A549 (cell line): Measurements from ENCODE around the gene LIN7B. TPM values are rescaled to one million over a fixed set of nuclear protein-coding genes. Genes with fewer than 3 reads are reported as not detected.

Experiments used
- ATAC-seq, 2 experiments: fragments of 200-7000 bp in 1 of 2; fragments of >200 bp in 1 of 2; cut with Nextera tagmentation in 1 of 2; cut with Tn5 transposase in 1 of 2; 3 replicates each; pipeline versions ENCODE4 v1.8.0 to v1.9.1; 2018 to 2020; ENCODE audit warnings: mild to moderate bottlenecking in 1 of 2, moderate library complexity in 1 of 2
- CTCF ChIA-PET: fragments of 300-600 bp; sonication (Branson Sonifier 250); formaldehyde crosslinking; extraction: SDS; loops from one replicate; lab custom pipeline; 2021; ENCODE audit warnings: antibody characterized with exemption, inconsistent platforms; lab: Yijun Ruan, JAX
- POLR2A ChIA-PET: fragments of 350-600 bp; formaldehyde crosslinking; extraction: SDS; loops from one replicate; lab custom pipeline; 2021; ENCODE audit warnings: antibody characterized with exemption, inconsistent platforms; lab: Yijun Ruan, JAX
- DNase-seq, 2 experiments: peaks; one replicate each; pipeline versions ENCODE4 v3.0.0 to v3.0.0-alpha.2; 2011 to 2016; ENCODE audit warnings: low read depth in 1 of 2, low spot score in 1 of 2
- FAIRE-seq: peaks from 2 replicates; lab custom pipeline; 2011; peaks lifted over from hg19 to GRCh38; lab: Jason Lieb, UNC
- H3K27ac ChIP-seq, 2 experiments: fragments of >200 bp; sonication (Bioruptor Twin); formaldehyde crosslinking; 3 replicates each; pipeline ENCODE4 v1.5.1; 2016 to 2017
- H3K4me1 ChIP-seq: fragments of >200 bp; sonication (Bioruptor Twin); formaldehyde crosslinking; 3 replicates; pipeline ENCODE4 v1.6.1; 2016
- H3K4me2 ChIP-seq: fragments of >200 bp; sonication (Bioruptor Twin); formaldehyde crosslinking; 3 replicates; pipeline ENCODE4 v1.6.1; 2016
- H3K4me3 ChIP-seq: fragments of >200 bp; sonication (Bioruptor Twin); formaldehyde crosslinking; 3 replicates; pipeline ENCODE4 v1.5.1; 2016
- H3K9me3 ChIP-seq: fragments of >200 bp; sonication (Bioruptor Twin); formaldehyde crosslinking; 3 replicates; pipeline ENCODE4 v1.6.1; 2016
- BHLHE40 ChIP-seq: IDR thresholded peaks from 2 replicates; pipeline ENCODE4 v1.6.1; 2012; ENCODE audit warnings: low read depth, low read length, inconsistent platforms
- CBX2 ChIP-seq: fragments of 200-600 bp; sonication (generic); IDR thresholded peaks from 2 replicates; pipeline ENCODE4 v1.6.1; 2016; ENCODE audit warnings: low read depth, mild to moderate bottlenecking, borderline replicate concordance
- CBX8 ChIP-seq: fragments of 200-600 bp; sonication (generic); IDR thresholded peaks from 2 replicates; pipeline ENCODE4 v1.6.1; 2016
- CEBPB ChIP-seq, 2 experiments: fragments of >200 bp in 1 of 2; sonication (Bioruptor Twin) in 1 of 2; formaldehyde crosslinking in 1 of 2; IDR thresholded peaks; 2 replicates each; pipeline ENCODE4 v1.6.1; 2012 to 2016
- CHD2 ChIP-seq: fragments of 150-350 bp; IDR thresholded peaks from 2 replicates; pipeline ENCODE4 v1.6.1; 2014; ENCODE audit warnings: low read length; ENCODE audit not compliant: partially characterized antibody
- CHD4 ChIP-seq: fragments of 200-600 bp; sonication (generic); IDR thresholded peaks from 2 replicates; pipeline ENCODE4 v1.6.1; 2016; ENCODE audit warnings: antibody characterized with exemption, mild to moderate bottlenecking, borderline replicate concordance
- EHF ChIP-seq: fragments of 250-450 bp; sonication (Bioruptor Pico); IDR thresholded peaks from 2 replicates; pipeline ENCODE4 v1.5.0; 2020; ENCODE audit warnings: mild to moderate bottlenecking
- EHMT2 ChIP-seq: fragments of 200-600 bp; sonication (generic); IDR thresholded peaks from 2 replicates; pipeline ENCODE4 v1.6.1; 2016; ENCODE audit warnings: antibody characterized with exemption, low read depth, mild to moderate bottlenecking, moderate library complexity
- FOSB ChIP-seq: fragments of 250-450 bp; sonication (Bioruptor Pico); IDR thresholded peaks from 2 replicates; pipeline ENCODE4 v1.5.0; 2020; ENCODE audit warnings: mild to moderate bottlenecking, moderate library complexity
- FOXS1 ChIP-seq: fragments of 250-450 bp; sonication (Bioruptor Pico); IDR thresholded peaks from 2 replicates; pipeline ENCODE4 v1.5.0; 2020; ENCODE audit warnings: mild to moderate bottlenecking, moderate library complexity
- HDAC2 ChIP-seq: fragments of 200-600 bp; sonication (generic); IDR thresholded peaks from 2 replicates; pipeline ENCODE4 v1.6.1; 2016
- HEYL ChIP-seq: fragments of 250-450 bp; sonication (Bioruptor Pico); IDR thresholded peaks from 2 replicates; pipeline ENCODE4 v1.8.0; 2021; ENCODE audit warnings: mild to moderate bottlenecking, moderate library complexity
- HOXB13 ChIP-seq: fragments of 250-450 bp; sonication (Bioruptor Pico); IDR thresholded peaks from 2 replicates; pipeline ENCODE4 v1.5.0; 2020; ENCODE audit warnings: low read depth, mild to moderate bottlenecking, moderate library complexity
- JUN ChIP-seq, 2 experiments: fragments of >200 bp; sonication (Bioruptor Twin); formaldehyde crosslinking; IDR thresholded peaks; 2 replicates in 1 of 2; 3 replicates in 1 of 2; pipeline ENCODE4 v1.6.1; 2016 to 2017
- JUNB ChIP-seq: fragments of >200 bp; sonication (Bioruptor Twin); formaldehyde crosslinking; IDR thresholded peaks from 2 replicates; pipeline ENCODE4 v1.6.1; 2016
- KDM1A ChIP-seq: fragments of 200-600 bp; sonication (generic); IDR thresholded peaks from 2 replicates; pipeline ENCODE4 v1.6.1; 2016; ENCODE audit warnings: low read depth, mild to moderate bottlenecking
- KDM5A ChIP-seq: fragments of 200-600 bp; sonication (generic); IDR thresholded peaks from 2 replicates; pipeline ENCODE4 v1.6.1; 2016; ENCODE audit warnings: antibody characterized with exemption, mild to moderate bottlenecking
- MYC ChIP-seq: IDR thresholded peaks from 2 replicates; pipeline ENCODE4 v1.6.1; 2012; ENCODE audit warnings: mild to moderate bottlenecking, inconsistent platforms, low read length, improper control_type of control experiment, borderline replicate concordance
- NFE2L2 ChIP-seq: fragments of 150-350 bp; conservative IDR thresholded peaks from 2 replicates; pipeline ENCODE4 v1.6.1; 2014; ENCODE audit warnings: low read length
- NR3C1 ChIP-seq: fragments of >200 bp; sonication (Bioruptor Twin); formaldehyde crosslinking; IDR thresholded peaks from 3 replicates; pipeline ENCODE4 v1.6.1; 2017
- PHF8 ChIP-seq: fragments of 200-600 bp; sonication (generic); IDR thresholded peaks from 2 replicates; pipeline ENCODE4 v1.6.1; 2016; ENCODE audit warnings: low read depth, mild to moderate bottlenecking, antibody characterized with exemption, moderate library complexity, borderline replicate concordance
- POLR2A ChIP-seq: IDR thresholded peaks from 2 replicates; pipeline ENCODE4 v1.6.1; 2012; ENCODE audit warnings: mild to moderate bottlenecking, low read length
- RAD21 ChIP-seq, 2 experiments: fragments of >200 bp in 1 of 2; sonication (Bioruptor Twin) in 1 of 2; formaldehyde crosslinking in 1 of 2; IDR thresholded peaks in 1 of 2; conservative IDR thresholded peaks in 1 of 2; 2 replicates in 1 of 2; 3 replicates in 1 of 2; pipeline ENCODE4 v1.6.1; 2012 to 2018; ENCODE audit warnings: inconsistent platforms in 1 of 2
- RARB ChIP-seq: fragments of 250-450 bp; sonication (Bioruptor Pico); IDR thresholded peaks from 2 replicates; pipeline ENCODE4 v1.8.0; 2021; ENCODE audit warnings: mild to moderate bottlenecking, moderate library complexity
- RNF2 ChIP-seq: fragments of 200-600 bp; sonication (generic); IDR thresholded peaks from 2 replicates; pipeline ENCODE4 v1.6.1; 2016; ENCODE audit warnings: low read depth, mild to moderate bottlenecking, antibody characterized with exemption, moderate library complexity, borderline replicate concordance
- SMC3 ChIP-seq: fragments of >200 bp; sonication (Bioruptor Twin); formaldehyde crosslinking; IDR thresholded peaks from 3 replicates; pipeline ENCODE4 v1.6.1; 2018; ENCODE audit warnings: inconsistent platforms
- TFCP2L1 ChIP-seq: fragments of 250-450 bp; sonication (Bioruptor Pico); IDR thresholded peaks from 2 replicates; pipeline ENCODE4 v1.5.0; 2021; ENCODE audit warnings: mild to moderate bottlenecking
- TP53 ChIP-seq: fragments of 250-450 bp; sonication (Bioruptor Pico); IDR thresholded peaks from 2 replicates; pipeline ENCODE4 v1.5.0; 2021; ENCODE audit warnings: mild to moderate bottlenecking, moderate library complexity
- ZFP36 ChIP-seq: fragments of 450-650 bp; IDR thresholded peaks from 2 replicates; pipeline ENCODE4 v1.6.1; 2014; ENCODE audit warnings: borderline replicate concordance; ENCODE audit not compliant: partially characterized antibody
- WGBS: methylation state at CpG from one replicate; pipeline ENCODE4 v1.1.6; 2017; ENCODE audit errors: missing lambda C conversion rate; 5-methylcytosine and 5-hydroxymethylcytosine counted together
- polyA plus RNA-seq, 4 experiments: library from polyadenylated mRNA; depleted of rRNA in 3 of 4; stranded (reverse); fragments of >200 nt; fragmentation: RNase III in 1 of 4; extraction: RNeasy Plus Mini Kit Qiagen cat#74134 plus additional on column Dnase treatment in 1 of 4; gene quantifications; 2 replicates in 3 of 4; 3 replicates in 1 of 4; pipeline ENCODE4 v1.2.3, GENCODE V29; 2011 to 2017
- TF ChIP-seq, protein P1 (sequence below): IDR thresholded peaks from 2 replicates; pipeline ENCODE4 v1.6.1; 2012; ENCODE audit warnings: low read depth, borderline replicate concordance
- TF ChIP-seq, protein P2 (sequence below): IDR thresholded peaks from 2 replicates; pipeline ENCODE4 v1.6.1; 2012
- TF ChIP-seq, protein P3 (sequence below): fragments of 250-450 bp; sonication (Bioruptor Pico); IDR thresholded peaks from 2 replicates; pipeline ENCODE4 v1.5.0; 2020; ENCODE audit warnings: low read depth, mild to moderate bottlenecking, moderate library complexity
- TF ChIP-seq, protein P4 (sequence below): fragments of 200-600 bp; sonication (generic); IDR thresholded peaks from 2 replicates; pipeline ENCODE4 v1.6.1; 2016; ENCODE audit warnings: antibody characterized with exemption, mild to moderate bottlenecking, moderate library complexity

Gene LIN7B
- polyA plus RNA-seq, 2 of the 4 experiments (the other 2 are of a cell fraction): 5.4 to 7.1 TPM

DNA sequence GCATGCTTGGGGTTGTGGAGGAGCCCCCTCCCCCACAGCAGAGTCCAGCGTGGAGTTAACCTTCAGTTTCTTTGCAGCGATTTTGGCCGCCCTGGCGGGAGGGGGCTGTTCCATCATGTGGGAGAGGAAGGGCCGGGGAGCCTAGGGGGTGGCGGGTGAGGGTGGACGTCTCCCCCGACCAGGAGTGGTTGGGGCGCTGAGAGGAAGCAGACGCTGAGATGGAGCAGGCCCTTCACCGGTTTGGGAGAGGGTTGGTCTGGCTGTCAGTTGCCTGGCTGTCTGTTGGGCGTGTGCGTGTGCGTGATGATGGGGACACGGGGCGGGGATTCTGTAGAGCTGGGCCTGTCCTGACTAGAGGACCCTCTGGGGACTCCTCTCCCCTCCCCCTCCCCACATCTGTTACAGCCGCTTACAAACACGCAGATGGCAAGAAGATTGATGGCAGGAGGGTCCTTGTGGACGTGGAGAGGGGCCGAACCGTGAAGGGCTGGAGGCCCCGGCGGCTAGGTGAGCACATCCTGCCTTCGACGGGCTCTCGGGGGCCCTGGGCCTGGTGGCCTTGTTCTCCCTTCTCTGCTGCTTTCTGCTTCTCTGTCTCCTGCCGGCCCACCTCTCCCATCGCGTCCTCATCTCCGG lies 9.8 kb upstream of the LIN7B start:
- Histone ChIP-seq H3K9me3 (no peaks in the 10 kb centered on the region), H3K27ac (no peak overlapping the region), H3K4me1 (peaks cover 20% of the 10 kb centered on the region), H3K4me2 (no peak overlapping the region), H3K4me3 (no peak overlapping the region)
- ChIA-PET CTCF (interaction anchor here (0.6 to 13.2 kb wide), 11 partner anchors 9 to 316 kb away, joined by 3 to 241 read pairs (median 4); partner anchors contain the start of gene LIN7B), POLR2A (interaction anchor here (1.1 kb wide), 1 partner anchor 24 kb away, joined by 4 read pairs; no protein-coding TSS in a partner anchor)
- 93% methylated on average over 29 of the region's 30 CpGs for WGBS
- no peak for TF ChIP-seq NR3C1
- no peak for TF ChIP-seq FOSB
- TF ChIP-seq TFCP2L1 (CRISPR knock-in tag): no peak
- TF ChIP-seq CHD4: no peak
- no peak for TF ChIP-seq EHMT2
- TF ChIP-seq NFE2L2: no peak
- no peak for TF ChIP-seq ZFP36
- no peak for TF ChIP-seq FOXS1 (CRISPR knock-in tag)
- TF ChIP-seq BHLHE40: no peak
- no peak for TF ChIP-seq KDM1A
- TF ChIP-seq CEBPB (IDR thresholded peaks at IDR 0.05): no peak
- TF ChIP-seq POLR2A: no peak
- no peak for TF ChIP-seq RARB
- no peak for FAIRE-seq
- no peak for DNase-seq
- no peak for ATAC-seq

DNA sequence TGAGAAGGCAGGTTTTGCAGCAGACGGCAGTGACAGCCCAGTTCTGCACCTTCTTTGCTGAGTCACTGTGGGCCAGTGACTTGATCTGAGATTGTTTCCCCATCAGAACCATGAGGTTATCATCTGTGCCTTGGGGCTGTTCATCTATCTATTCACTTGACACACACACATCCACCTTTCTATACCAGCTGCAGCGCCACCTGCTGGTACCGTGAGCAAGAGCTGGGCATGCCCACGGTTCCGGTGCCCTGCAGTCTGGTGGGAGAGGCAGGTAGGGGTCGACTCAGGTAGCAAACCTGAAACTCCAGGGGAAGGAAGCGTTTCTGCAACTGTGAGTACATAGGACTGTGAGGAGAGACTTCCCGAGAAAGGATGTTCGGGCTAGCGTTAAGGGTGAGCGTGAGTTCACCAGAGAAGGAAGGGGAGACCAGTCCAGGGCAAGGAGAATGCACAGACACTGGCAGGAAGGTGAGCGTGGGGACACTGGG lies 7.5 kb upstream of the LIN7B start:
- peak; percentile 63 to 80 for ATAC-seq
- 44% methylated on average over 12 of the region's 12 CpGs for WGBS
- Histone ChIP-seq H3K9me3 (no peaks in the 10 kb centered on the region), H3K4me2 (no peak overlapping the region), H3K4me1 (peaks cover 18% of the 10 kb centered on the region), H3K27ac (peak overlapping the region in 1 of 2 experiments; percentile 51; a peak in 4 of 6 replicates), H3K4me3 (no peak overlapping the region)
- peak; percentile 88 for FAIRE-seq
- peak; percentile 69 to 87 for DNase-seq
- CTCF ChIA-PET: interaction anchor here (0.6 to 13.2 kb wide), 31 partner anchors 6 to 322 kb away, joined by 3 to 241 read pairs (median 6); partner anchors contain the start of genes GYS1, HRC, LIN7B and PPFIA3
- POLR2A ChIA-PET: interaction anchor here (0.6 to 1.7 kb wide), 2 partner anchors 9 to 20 kb away, joined by 3 to 6 read pairs; no protein-coding TSS in a partner anchor
- TF ChIP-seq HEYL (CRISPR knock-in tag) (no peak), HOXB13 (CRISPR knock-in tag) (no peak), RNF2 (no peak), MYC (no peak), NFE2L2 (peak; percentile 83), TP53 (CRISPR knock-in tag) (0 out of 2 replicates have a peak, but pooled peaks have one; percentile 58), CHD2 (no peak), TFCP2L1 (CRISPR knock-in tag) (no peak), CBX2 (no peak), CEBPB (IDR thresholded peaks at IDR 0.05) (no peak), KDM5A (no peak), POLR2A (no peak), SMC3 (peak; percentile 60), JUN (IDR thresholded peaks at IDR 0.05) (no peak), CBX8 (no peak), HDAC2 (no peak), JUNB (no peak), FOSB (no peak), PHF8 (no peak), EHF (CRISPR knock-in tag) (no peak), RARB (no peak), RAD21 (conservative IDR thresholded peaks at IDR 0.05 in 1 of 2, IDR thresholded peaks at IDR 0.05 in 1 of 2) (peak; percentile 40 to 45; a peak in 4 of 5 replicates)
- TF ChIP-seq, protein P1, sequence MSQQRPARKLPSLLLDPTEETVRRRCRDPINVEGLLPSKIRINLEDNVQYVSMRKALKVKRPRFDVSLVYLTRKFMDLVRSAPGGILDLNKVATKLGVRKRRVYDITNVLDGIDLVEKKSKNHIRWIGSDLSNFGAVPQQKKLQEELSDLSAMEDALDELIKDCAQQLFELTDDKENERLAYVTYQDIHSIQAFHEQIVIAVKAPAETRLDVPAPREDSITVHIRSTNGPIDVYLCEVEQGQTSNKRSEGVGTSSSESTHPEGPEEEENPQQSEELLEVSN: no peak
- TF ChIP-seq, protein P2, sequence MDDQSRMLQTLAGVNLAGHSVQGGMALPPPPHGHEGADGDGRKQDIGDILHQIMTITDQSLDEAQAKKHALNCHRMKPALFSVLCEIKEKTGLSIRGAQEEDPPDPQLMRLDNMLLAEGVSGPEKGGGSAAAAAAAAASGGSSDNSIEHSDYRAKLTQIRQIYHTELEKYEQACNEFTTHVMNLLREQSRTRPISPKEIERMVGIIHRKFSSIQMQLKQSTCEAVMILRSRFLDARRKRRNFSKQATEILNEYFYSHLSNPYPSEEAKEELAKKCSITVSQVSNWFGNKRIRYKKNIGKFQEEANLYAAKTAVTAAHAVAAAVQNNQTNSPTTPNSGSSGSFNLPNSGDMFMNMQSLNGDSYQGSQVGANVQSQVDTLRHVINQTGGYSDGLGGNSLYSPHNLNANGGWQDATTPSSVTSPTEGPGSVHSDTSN: no peak
- TF ChIP-seq, protein P3, sequence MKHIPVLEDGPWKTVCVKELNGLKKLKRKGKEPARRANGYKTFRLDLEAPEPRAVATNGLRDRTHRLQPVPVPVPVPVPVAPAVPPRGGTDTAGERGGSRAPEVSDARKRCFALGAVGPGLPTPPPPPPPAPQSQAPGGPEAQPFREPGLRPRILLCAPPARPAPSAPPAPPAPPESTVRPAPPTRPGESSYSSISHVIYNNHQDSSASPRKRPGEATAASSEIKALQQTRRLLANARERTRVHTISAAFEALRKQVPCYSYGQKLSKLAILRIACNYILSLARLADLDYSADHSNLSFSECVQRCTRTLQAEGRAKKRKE: no peak
- TF ChIP-seq, protein P4, sequence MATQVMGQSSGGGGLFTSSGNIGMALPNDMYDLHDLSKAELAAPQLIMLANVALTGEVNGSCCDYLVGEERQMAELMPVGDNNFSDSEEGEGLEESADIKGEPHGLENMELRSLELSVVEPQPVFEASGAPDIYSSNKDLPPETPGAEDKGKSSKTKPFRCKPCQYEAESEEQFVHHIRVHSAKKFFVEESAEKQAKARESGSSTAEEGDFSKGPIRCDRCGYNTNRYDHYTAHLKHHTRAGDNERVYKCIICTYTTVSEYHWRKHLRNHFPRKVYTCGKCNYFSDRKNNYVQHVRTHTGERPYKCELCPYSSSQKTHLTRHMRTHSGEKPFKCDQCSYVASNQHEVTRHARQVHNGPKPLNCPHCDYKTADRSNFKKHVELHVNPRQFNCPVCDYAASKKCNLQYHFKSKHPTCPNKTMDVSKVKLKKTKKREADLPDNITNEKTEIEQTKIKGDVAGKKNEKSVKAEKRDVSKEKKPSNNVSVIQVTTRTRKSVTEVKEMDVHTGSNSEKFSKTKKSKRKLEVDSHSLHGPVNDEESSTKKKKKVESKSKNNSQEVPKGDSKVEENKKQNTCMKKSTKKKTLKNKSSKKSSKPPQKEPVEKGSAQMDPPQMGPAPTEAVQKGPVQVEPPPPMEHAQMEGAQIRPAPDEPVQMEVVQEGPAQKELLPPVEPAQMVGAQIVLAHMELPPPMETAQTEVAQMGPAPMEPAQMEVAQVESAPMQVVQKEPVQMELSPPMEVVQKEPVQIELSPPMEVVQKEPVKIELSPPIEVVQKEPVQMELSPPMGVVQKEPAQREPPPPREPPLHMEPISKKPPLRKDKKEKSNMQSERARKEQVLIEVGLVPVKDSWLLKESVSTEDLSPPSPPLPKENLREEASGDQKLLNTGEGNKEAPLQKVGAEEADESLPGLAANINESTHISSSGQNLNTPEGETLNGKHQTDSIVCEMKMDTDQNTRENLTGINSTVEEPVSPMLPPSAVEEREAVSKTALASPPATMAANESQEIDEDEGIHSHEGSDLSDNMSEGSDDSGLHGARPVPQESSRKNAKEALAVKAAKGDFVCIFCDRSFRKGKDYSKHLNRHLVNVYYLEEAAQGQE: no peak
